GM04503 (cell line): ENCODE data around the gene PTP4A2.

Experiments used
- DNase-seq: peaks from one replicate; pipeline ENCODE4 v3.0.0-alpha.2; 2012; ENCODE audit warnings: low read depth

The PTP4A2 gene

GRCh38 chr1:31859719-31860118 lies 78.4 kb downstream of the PTP4A2 start:
- no peak for DNase-seq

GRCh38 chr1:31859044-31859443 lies 79.1 kb downstream of the PTP4A2 start:
- DNase-seq: no peak

- DNase-seq: no peak
Measured at GRCh38 chr1:31857863-31858262, 80.3 kb downstream of the PTP4A2 start.
